ENCODE results near the gene DENND1A. TPM values are rescaled to one million over a fixed set of nuclear protein-coding genes. Genes with fewer than 3 reads are reported as not detected.
"Not testable (repeated sequence)": the region's sequence is repeated elsewhere in the genome, so short reads cannot be mapped to it uniquely, and the experiment has no call there.

DENND1A gene
- total RNA-seq, 2 donors from 2014 or later, result 22.8 to 24.4 TPM

GRCh38 chr9:123952641-123953495 is 22.9 kb upstream of the DENND1A start:
- intact Hi-C loops (cut with DNase I), result no loop called here
- DNase-seq (ENCODE audit: low spot score), result no peak

- DNase-seq (ENCODE audit: low spot score), result no peak
- intact Hi-C loops (cut with DNase I), result no loop called here
Measured at GRCh38 chr9:123948286-123948685, 18.4 kb upstream of the DENND1A start.

GRCh38 chr9:123947326-123947725 is 17.4 kb upstream of the DENND1A start:
- no peak for DNase-seq (ENCODE audit: low spot score)
- intact Hi-C loops (cut with DNase I), result no loop called here

GRCh38 chr9:123946101-123946821 is 16.3 kb upstream of the DENND1A start:
- DNase-seq (ENCODE audit: low spot score), result no peak
- intact Hi-C loops (cut with DNase I), result no loop called here

GRCh38 chr9:123945532-123945931 is 15.6 kb upstream of the DENND1A start:
- intact Hi-C loops (cut with DNase I), result no loop called here
- no peak for DNase-seq (ENCODE audit: low spot score)

- DNase-seq (ENCODE audit: low spot score); intact Hi-C loops (cut with DNase I): not testable (repeated sequence)
Measured at GRCh38 chr9:123944464-123944863, 14.5 kb upstream of the DENND1A start.

GRCh38 chr9:123943671-123944070 is 13.7 kb upstream of the DENND1A start:
- no peak for DNase-seq (ENCODE audit: low spot score)
- intact Hi-C loops (cut with DNase I), result no loop called here

- DNase-seq (ENCODE audit: low spot score), result no peak
- intact Hi-C loops (cut with DNase I), result no loop called here
Measured at GRCh38 chr9:123942542-123942941, 12.6 kb upstream of the DENND1A start.

- intact Hi-C loops (cut with DNase I), result no loop called here
- no peak for DNase-seq (ENCODE audit: low spot score)
Measured at GRCh38 chr9:123941524-123942070, 11.7 kb upstream of the DENND1A start.

GRCh38 chr9:123940721-123941523 is 11.0 kb upstream of the DENND1A start:
- no peak for DNase-seq (ENCODE audit: low spot score)
- intact Hi-C loops (cut with DNase I), result no loop called here

GRCh38 chr9:123938401-123938800 is 8.5 kb upstream of the DENND1A start:
- no peak for DNase-seq (ENCODE audit: low spot score)
- intact Hi-C loops (cut with DNase I), result no loop called here

- intact Hi-C loops (cut with DNase I); DNase-seq (ENCODE audit: low spot score): not testable (repeated sequence)
Measured at GRCh38 chr9:123936575-123936974, 6.6 kb upstream of the DENND1A start.

GRCh38 chr9:123933440-123934212 is 3.7 kb upstream of the DENND1A start:
- DNase-seq (ENCODE audit: low spot score), result no peak
- intact Hi-C loops (cut with DNase I), result no loop called here

GRCh38 chr9:123929177-123929869 is 603 bp downstream of the DENND1A start:
- intact Hi-C loops (cut with DNase I), result no loop called here
- DNase-seq (ENCODE audit: low spot score), result peak; percentile 81

- intact Hi-C loops (cut with DNase I), result no loop called here
- DNase-seq (ENCODE audit: low spot score), result no peak
Measured at GRCh38 chr9:123928533-123929176, 1.3 kb downstream of the DENND1A start.

- no peak for DNase-seq (ENCODE audit: low spot score)
- intact Hi-C loops (cut with DNase I), result no loop called here
Measured at GRCh38 chr9:123927625-123928532, 2.0 kb downstream of the DENND1A start.

GRCh38 chr9:123926941-123927340 is 3.0 kb downstream of the DENND1A start:
- DNase-seq (ENCODE audit: low spot score), result no peak
- intact Hi-C loops (cut with DNase I), result no loop called here

Data from posterior vena cava (tissue), 2 donors.